ENCODE measurements around the gene PCED1A.

PCED1A gene

DNA sequence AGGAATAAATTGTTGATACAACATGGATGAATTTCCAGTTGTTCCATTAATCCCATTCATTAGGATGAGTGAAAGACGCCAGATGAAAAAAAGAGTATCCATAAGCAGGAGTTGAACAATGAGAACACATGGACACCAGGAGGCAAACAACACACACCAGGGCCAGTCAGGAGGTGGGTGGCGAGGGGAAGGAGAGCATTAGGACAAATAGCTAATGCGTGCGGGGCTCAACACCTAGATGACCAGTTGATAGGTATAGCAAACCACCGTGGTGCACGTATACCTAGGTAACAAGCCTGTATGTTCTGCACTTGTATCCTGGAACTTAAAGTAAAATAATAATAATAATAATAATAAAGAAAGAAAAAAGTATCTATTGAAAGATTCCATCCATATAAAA is 11.1 kb downstream of the PCED1A start:
- TF ChIP-seq, protein P1, sequence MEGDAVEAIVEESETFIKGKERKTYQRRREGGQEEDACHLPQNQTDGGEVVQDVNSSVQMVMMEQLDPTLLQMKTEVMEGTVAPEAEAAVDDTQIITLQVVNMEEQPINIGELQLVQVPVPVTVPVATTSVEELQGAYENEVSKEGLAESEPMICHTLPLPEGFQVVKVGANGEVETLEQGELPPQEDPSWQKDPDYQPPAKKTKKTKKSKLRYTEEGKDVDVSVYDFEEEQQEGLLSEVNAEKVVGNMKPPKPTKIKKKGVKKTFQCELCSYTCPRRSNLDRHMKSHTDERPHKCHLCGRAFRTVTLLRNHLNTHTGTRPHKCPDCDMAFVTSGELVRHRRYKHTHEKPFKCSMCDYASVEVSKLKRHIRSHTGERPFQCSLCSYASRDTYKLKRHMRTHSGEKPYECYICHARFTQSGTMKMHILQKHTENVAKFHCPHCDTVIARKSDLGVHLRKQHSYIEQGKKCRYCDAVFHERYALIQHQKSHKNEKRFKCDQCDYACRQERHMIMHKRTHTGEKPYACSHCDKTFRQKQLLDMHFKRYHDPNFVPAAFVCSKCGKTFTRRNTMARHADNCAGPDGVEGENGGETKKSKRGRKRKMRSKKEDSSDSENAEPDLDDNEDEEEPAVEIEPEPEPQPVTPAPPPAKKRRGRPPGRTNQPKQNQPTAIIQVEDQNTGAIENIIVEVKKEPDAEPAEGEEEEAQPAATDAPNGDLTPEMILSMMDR (IDR thresholded peaks at IDR 0.05; ENCODE audit: insufficient read depth, low read depth, low read length, missing control alignments), result no peak
- no peak for DNase-seq (ENCODE audit: low read depth)
- no peak overlapping the region for H3K4me3 ChIP-seq (ENCODE audit: low read depth, low read length)

DNA sequence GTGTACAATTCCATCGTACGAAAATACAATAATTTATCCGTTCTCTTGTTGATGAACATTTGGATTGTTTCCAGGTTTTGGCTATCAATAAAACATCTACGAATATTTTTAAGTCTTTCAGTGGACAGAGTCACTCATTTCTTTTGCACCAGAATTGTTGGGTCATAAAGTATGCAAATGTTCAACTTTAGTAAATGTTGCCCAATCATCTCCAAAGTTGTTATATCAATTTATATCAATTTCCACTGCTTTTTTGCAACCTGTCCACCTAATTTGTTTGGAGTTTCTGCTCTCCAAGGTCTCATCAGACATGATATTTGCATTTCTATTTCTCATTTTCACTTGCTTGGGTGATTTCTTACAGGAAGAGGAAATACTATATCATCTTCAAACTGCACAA is 13.8 kb downstream of the PCED1A start:
- TF ChIP-seq, protein P1 (IDR thresholded peaks at IDR 0.05; ENCODE audit: insufficient read depth, low read depth, low read length, missing control alignments), result no peak
- no peak overlapping the region for H3K4me3 ChIP-seq (ENCODE audit: low read depth, low read length)
- no peak for DNase-seq (ENCODE audit: low read depth)

DNA sequence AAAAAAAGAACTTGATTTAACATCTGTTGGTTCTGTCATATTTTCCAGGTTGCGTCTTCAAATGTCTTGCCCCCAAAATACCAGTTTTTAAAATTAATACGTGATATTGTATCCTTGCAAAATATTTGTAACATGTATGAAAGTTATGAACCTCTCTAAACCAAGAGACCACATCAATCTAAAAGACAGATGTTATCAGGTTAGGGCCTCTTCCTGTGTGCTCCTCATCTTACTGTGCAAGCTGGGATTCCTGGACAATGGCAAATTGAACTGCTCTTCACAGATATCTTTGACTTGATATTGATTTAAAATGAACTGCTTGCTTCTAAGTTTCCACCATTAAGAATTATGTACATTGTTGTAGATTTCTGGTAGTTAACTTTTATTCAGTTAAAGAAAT is 14.7 kb downstream of the PCED1A start:
- no peak for DNase-seq (ENCODE audit: low read depth)
- TF ChIP-seq, protein P1 (IDR thresholded peaks at IDR 0.05; ENCODE audit: insufficient read depth, low read depth, low read length, missing control alignments), result no peak

DNA sequence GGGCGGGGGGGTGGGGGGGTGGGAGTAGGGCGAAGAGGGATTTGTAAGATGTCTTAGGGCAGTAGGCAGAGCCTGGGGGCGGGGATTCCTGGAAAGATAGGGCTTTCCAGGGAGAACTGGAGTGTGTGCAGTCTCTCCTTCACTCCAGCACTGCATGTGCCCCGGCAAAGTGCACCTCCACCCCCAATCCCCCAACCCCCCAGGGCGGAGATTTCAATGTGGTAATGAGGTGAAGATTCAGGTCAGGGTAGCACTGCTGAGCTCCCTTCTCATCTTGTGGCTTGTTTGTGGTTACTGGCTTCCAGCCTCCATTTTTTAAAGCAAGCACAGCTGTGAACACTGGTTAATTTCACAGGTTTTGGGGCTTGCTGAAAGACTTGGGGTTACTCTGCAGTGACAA is 18.4 kb downstream of the PCED1A start:
- peak; percentile 57 for DNase-seq (ENCODE audit: low read depth)
- no peak overlapping the region for H3K4me3 ChIP-seq (ENCODE audit: low read depth, low read length)
- TF ChIP-seq, protein P1 (IDR thresholded peaks at IDR 0.05; ENCODE audit: insufficient read depth, low read depth, low read length, missing control alignments), result no peak

More for the DNA sequence above, 14.7 kb downstream of the PCED1A start:
- no peak overlapping the region for H3K4me3 ChIP-seq (ENCODE audit: low read depth, low read length)

DNA sequence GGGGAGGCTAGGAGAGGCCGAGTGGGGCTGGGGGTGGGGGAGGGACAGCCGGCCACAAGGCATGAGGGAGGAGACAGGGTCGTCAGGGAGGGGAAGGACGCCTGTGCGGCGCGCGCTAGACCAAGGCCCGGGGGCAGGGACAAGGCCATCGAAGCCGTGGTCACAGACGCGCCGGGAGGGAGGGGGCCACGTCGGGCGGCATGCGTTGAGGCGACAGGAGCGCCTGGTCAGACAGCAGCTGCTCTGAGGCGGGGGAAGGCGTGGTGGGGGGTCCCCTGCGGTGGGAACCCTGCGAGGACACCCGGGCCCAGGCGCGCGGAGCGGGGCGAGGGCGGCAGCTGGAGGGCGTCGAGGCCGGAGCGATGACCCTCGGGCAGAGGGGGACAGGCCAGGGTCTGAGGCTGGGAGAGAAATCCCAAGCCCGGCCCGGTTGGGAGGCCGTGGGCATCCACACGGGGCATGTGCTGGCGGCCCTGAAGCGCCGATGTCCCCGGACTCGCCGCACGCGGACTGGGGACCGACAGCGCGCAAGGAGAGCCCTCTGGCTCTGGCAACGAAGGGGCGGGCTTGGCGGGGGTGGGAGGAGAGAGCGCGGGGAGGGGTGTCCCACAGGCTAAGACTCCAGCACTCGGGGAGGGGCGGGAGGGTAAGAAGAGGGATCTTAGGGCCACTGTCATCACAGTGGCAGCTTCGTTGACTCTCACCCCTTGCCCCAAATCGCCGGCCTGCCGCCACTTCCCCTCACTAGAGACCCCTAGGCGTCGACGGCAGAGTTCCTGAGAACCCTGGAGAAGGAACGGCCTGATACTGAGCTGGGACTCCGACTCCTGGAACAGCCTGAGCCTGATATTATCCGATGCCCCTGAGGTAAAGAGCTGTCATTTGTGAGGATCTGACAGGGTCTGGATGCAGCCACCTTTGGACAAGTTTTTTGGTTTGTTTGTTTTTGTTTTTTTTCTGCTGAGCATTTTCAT is 19.3 kb downstream of the PCED1A start:
- TF ChIP-seq, protein P1 (IDR thresholded peaks at IDR 0.05; ENCODE audit: insufficient read depth, low read depth, low read length, missing control alignments), result no peak
- DNase-seq (ENCODE audit: low read depth), result no peak
- no peak overlapping the region for H3K4me3 ChIP-seq (ENCODE audit: low read depth, low read length)

DNA sequence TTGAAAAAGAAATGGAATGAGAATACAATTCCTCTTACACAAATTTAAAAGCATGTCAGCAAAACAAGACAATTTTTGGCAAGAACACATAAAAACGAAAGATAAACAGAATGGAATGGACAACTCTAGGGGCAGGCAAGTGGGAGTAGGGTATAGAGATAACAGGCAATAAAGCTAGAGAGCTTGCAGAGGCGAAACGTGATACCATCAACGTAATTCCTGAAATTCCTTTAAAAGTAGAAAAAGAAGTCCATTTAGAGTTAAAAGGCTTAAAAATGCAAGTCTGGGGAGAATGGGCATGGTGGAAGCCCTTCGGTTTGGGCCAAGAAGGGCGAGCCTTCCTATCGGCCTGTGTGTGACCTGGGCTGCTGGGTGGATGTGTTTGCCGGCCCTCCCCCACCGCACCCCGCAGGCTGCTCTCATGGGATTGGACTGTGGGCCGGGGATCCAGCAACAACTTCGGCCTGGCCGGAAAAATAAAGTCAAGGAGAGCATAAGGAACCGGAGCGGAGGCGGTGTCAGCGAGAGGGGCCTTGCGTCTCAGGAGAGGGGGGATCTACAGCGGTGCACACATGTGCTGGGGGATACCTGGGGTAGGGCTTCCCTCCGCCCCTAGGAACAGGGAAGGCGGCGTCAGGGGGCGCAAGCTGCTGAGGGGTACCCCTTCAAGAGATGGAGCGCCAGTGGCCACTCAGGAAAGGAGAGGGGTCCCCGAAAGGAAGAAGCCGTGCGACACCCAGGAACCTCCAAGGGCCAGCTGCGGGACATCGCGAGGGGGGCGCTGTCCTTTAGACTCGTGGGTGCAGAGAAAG is 20.2 kb downstream of the PCED1A start:
- no peak for DNase-seq (ENCODE audit: low read depth)
- H3K4me3 ChIP-seq (ENCODE audit: low read depth, low read length), result no peak overlapping the region

More for the DNA sequence above, 20.2 kb downstream of the PCED1A start:
- TF ChIP-seq, protein P1 (IDR thresholded peaks at IDR 0.05; ENCODE audit: insufficient read depth, low read depth, low read length, missing control alignments), result no peak

Data from GM12865 (cell line).